Hepatocyte (in vitro differentiated cells): ENCODE measurements around the gene CIITA. TPM values are rescaled to one million over a fixed set of nuclear protein-coding genes. Genes with fewer than 3 reads are reported as not detected.

Experiments used
- DNase-seq: peaks from one replicate; pipeline ENCODE4 v3.0.0-alpha.2; 2016; ENCODE audit warnings: low spot score
- H2AFZ ChIP-seq: fragments of 200-600 bp; sonication (generic); 2 replicates; pipeline ENCODE4 v1.6.0; 2016; ENCODE audit warnings: antibody characterized with exemption, mild to moderate bottlenecking
- H3K27ac ChIP-seq: fragments of 200-600 bp; sonication (generic); 2 replicates; pipeline ENCODE4 v1.5.1; 2016; ENCODE audit warnings: mild to moderate bottlenecking
- H3K27me3 ChIP-seq: fragments of 200-600 bp; sonication (generic); 2 replicates; pipeline ENCODE4 v1.6.1; 2016
- H3K36me3 ChIP-seq: fragments of 200-600 bp; sonication (generic); replicated peaks from 2 replicates; pipeline ENCODE4 v1.5.1; 2016; ENCODE audit warnings: low read depth; ENCODE audit not compliant: insufficient read depth
- H3K4me1 ChIP-seq: fragments of 200-600 bp; sonication (generic); 2 replicates; pipeline ENCODE4 v1.5.1; 2016; ENCODE audit warnings: mild to moderate bottlenecking, moderate library complexity; ENCODE audit not compliant: insufficient read depth
- H3K4me2 ChIP-seq: fragments of 200-600 bp; sonication (generic); 2 replicates; pipeline ENCODE4 v1.6.0; 2016
- H3K4me3 ChIP-seq: fragments of 200-600 bp; sonication (generic); 2 replicates; pipeline ENCODE4 v1.5.1; 2016; ENCODE audit warnings: mild to moderate bottlenecking
- H3K79me2 ChIP-seq: fragments of 200-600 bp; sonication (generic); 2 replicates; pipeline ENCODE4 v1.6.0; 2017; ENCODE audit warnings: mild to moderate bottlenecking
- H3K9me2 ChIP-seq: fragments of 200-600 bp; sonication (generic); replicated peaks from 2 replicates; pipeline ENCODE4 v1.6.0; 2017; ENCODE audit warnings: mild to moderate bottlenecking; ENCODE audit not compliant: insufficient read depth
- H3K9me3 ChIP-seq: fragments of 200-600 bp; sonication (generic); 2 replicates; pipeline ENCODE4 v1.5.1; 2016; ENCODE audit warnings: low read depth, mild to moderate bottlenecking
- H4K20me1 ChIP-seq: fragments of 200-600 bp; sonication (generic); 2 replicates; pipeline ENCODE4 v1.6.0; 2016; ENCODE audit warnings: mild to moderate bottlenecking; ENCODE audit not compliant: insufficient read depth, poor library complexity, severe bottlenecking
- EZH2 ChIP-seq: fragments of 200-600 bp; sonication (generic); IDR thresholded peaks from 2 replicates; pipeline ENCODE4 v1.6.1; 2016; ENCODE audit warnings: antibody characterized with exemption, mild to moderate bottlenecking, borderline replicate concordance
- EZH2phosphoT487 ChIP-seq: fragments of 200-600 bp; sonication (generic); IDR thresholded peaks from one replicate; pipeline ENCODE4 v1.6.1; 2018; ENCODE audit warnings: antibody characterized with exemption, mild to moderate bottlenecking, low read depth, moderate library complexity; ENCODE audit not compliant: unreplicated experiment, severe bottlenecking
- WGBS: methylation state at CpG from one replicate; pipeline ENCODE4 v1.1.6; 2016; ENCODE audit warnings: low lambda C conversion rate; ENCODE audit errors: missing lambda C conversion rate; 5-methylcytosine and 5-hydroxymethylcytosine counted together
- polyA plus RNA-seq: library from polyadenylated mRNA; unstranded; fragments of >200 nt; fragmentation: Nextera tagmentation; extraction: Ambion mirVana; gene quantifications from 2 replicates; pipeline ENCODE4 v1.2.1, GENCODE V29; 2016
- total RNA-seq: library from RNA; depleted of rRNA; stranded (reverse); fragments of >200 nt; gene quantifications from 2 replicates; pipeline ENCODE4 v1.2.3, GENCODE V29; 2014
- TF ChIP-seq, protein P1 (sequence below): fragments of 200-600 bp; sonication (generic); IDR thresholded peaks from 2 replicates; pipeline ENCODE4 v1.5.1; 2016; ENCODE audit warnings: antibody characterized with exemption, mild to moderate bottlenecking; ENCODE audit not compliant: poor library complexity

CIITA gene
- total and polyA plus RNA-seq, 2 experiments from 2014 or later = 1.1 TPM; not detected in 1

GRCh38 chr16:10838621-10839278 is 38.3 kb upstream of the CIITA start:
- no peak for DNase-seq
- H3K36me3 ChIP-seq = no peaks in the 10 kb centered on the region
- no peak overlapping the region for H3K4me3 ChIP-seq
- H3K27me3 ChIP-seq = peaks cover 3% of the 10 kb centered on the region
- no peak for TF ChIP-seq EZH2phosphoT487
- no peaks in the 10 kb centered on the region for H4K20me1 ChIP-seq
- H3K79me2 ChIP-seq = no peaks in the 10 kb centered on the region
- no peak overlapping the region for H3K4me2 ChIP-seq
- no peaks in the 10 kb centered on the region for H3K9me3 ChIP-seq
- H3K4me1 ChIP-seq = no peaks in the 10 kb centered on the region
- H2AFZ ChIP-seq = no peak overlapping the region
- no peak overlapping the region for H3K27ac ChIP-seq
- 83% methylated on average over 10 of the region's 10 CpGs for WGBS
- no peaks in the 10 kb centered on the region for H3K9me2 ChIP-seq

DNA sequence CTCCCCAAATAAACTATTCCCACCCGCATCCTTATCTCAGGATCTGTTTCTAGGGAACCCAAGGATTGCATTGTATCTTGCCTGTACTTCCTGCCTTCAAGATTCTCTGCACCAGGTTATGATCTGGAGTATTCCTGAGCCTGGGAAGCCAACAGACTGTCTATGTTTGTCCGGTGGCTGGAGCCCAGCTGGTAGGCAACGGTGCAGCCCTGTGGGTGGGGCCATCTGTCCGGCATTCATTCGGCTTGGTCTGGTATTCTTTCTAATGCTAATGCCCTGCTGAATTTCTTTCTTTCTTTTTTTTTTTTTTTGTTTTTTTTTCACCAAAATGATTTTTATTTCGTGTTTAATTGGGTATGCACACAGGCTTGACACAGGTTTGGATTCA is 37.7 kb upstream of the CIITA start:
- Histone ChIP-seq H3K4me3 (no peak overlapping the region), H3K4me1 (no peaks in the 10 kb centered on the region), H3K79me2 (no peaks in the 10 kb centered on the region), H2AFZ (no peak overlapping the region), H3K9me2 (no peaks in the 10 kb centered on the region), H3K27ac (no peak overlapping the region), H3K4me2 (no peak overlapping the region), H3K27me3 (peaks cover 3% of the 10 kb centered on the region), H3K9me3 (no peaks in the 10 kb centered on the region), H4K20me1 (no peaks in the 10 kb centered on the region), H3K36me3 (no peaks in the 10 kb centered on the region)
- no peak for DNase-seq
- 65% methylated on average over 6 of the region's 6 CpGs for WGBS
- TF ChIP-seq EZH2phosphoT487 (no peak), EZH2 (no peak)
- TF ChIP-seq, protein P1, sequence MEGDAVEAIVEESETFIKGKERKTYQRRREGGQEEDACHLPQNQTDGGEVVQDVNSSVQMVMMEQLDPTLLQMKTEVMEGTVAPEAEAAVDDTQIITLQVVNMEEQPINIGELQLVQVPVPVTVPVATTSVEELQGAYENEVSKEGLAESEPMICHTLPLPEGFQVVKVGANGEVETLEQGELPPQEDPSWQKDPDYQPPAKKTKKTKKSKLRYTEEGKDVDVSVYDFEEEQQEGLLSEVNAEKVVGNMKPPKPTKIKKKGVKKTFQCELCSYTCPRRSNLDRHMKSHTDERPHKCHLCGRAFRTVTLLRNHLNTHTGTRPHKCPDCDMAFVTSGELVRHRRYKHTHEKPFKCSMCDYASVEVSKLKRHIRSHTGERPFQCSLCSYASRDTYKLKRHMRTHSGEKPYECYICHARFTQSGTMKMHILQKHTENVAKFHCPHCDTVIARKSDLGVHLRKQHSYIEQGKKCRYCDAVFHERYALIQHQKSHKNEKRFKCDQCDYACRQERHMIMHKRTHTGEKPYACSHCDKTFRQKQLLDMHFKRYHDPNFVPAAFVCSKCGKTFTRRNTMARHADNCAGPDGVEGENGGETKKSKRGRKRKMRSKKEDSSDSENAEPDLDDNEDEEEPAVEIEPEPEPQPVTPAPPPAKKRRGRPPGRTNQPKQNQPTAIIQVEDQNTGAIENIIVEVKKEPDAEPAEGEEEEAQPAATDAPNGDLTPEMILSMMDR = no peak

- Histone ChIP-seq H2AFZ (no peak overlapping the region), H3K4me1 (no peaks in the 10 kb centered on the region), H3K9me2 (no peaks in the 10 kb centered on the region), H3K4me3 (no peak overlapping the region), H3K36me3 (no peaks in the 10 kb centered on the region), H3K79me2 (no peaks in the 10 kb centered on the region), H4K20me1 (no peaks in the 10 kb centered on the region), H3K9me3 (no peaks in the 10 kb centered on the region), H3K27ac (no peak overlapping the region), H3K4me2 (no peak overlapping the region), H3K27me3 (peaks cover 3% of the 10 kb centered on the region)
- 85% methylated on average over 16 of the region's 16 CpGs for WGBS
- no peak for DNase-seq
- TF ChIP-seq, protein P1 = no peak
- no peak for TF ChIP-seq EZH2phosphoT487
- no peak for TF ChIP-seq EZH2
These were observed 36.3 kb upstream of the CIITA start for GRCh38 chr16:10840703-10841102.

DNA sequence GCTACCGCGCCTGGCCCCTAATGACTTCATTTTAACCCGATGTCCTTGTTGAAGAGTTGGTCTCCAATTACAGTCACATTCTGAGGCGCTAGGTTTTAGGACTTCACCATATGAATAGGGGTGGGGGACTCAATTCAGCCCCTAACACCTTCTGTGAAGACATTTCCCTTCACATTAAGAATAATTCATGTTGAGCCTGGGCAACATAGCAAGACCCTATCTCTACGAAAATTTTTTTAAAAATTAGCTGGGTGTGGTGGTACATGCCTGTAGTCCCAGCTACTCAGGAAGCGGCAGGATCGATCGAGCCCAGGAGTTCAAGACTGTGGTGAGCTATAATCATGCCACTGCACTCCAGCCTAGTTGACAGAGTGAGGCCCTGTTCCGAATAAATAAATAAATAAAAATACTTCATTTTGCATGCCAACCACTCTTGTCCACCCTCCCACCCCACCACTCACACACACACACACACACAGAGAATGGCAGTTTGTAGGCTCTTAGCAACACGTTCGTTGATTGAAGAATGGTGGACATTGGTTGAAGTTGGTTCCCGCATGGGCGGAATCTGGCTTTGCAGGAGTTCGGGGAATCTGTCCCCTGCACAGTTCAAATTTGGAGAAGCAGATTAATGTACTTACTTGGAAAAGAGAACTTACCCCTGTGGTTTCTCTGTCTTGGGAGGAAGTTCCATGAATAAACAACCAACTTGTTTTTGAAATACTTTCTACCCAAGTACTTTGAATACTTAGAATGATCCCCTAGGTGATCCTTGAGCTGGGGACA is 30.6 kb upstream of the CIITA start:
- Histone ChIP-seq H2AFZ (no peak overlapping the region), H4K20me1 (no peaks in the 10 kb centered on the region), H3K36me3 (no peaks in the 10 kb centered on the region), H3K4me2 (no peak overlapping the region), H3K79me2 (no peaks in the 10 kb centered on the region), H3K4me3 (no peak overlapping the region), H3K27me3 (no peaks in the 10 kb centered on the region), H3K27ac (no peak overlapping the region), H3K9me2 (no peaks in the 10 kb centered on the region), H3K9me3 (no peaks in the 10 kb centered on the region), H3K4me1 (no peaks in the 10 kb centered on the region)
- DNase-seq = no peak
- TF ChIP-seq, protein P1 = no peak
- WGBS = 94% methylated on average over 14 of the region's 14 CpGs
